Body of pancreas (tissue), 4 donors: ENCODE data around the gene FRMPD4. TPM values are rescaled to one million over a fixed set of nuclear protein-coding genes. Genes with fewer than 3 reads are reported as not detected.

Experiments used
- ATAC-seq: fragments of 150-250 bp; one replicate; pipeline ENCODE4 v1.9.1; 2016
- DNase-seq, 4 donors: peaks; one replicate each; pipeline ENCODE4 v3.0.0-alpha.2; 2019
- H3K27ac ChIP-seq, 4 donors: fragments of 200-600 bp; sonication (generic); 1 replicate in 3 of 4; 2 replicates in 1 of 4; pipeline versions ENCODE4 v1.5.1 to v1.6.1; 2016 to 2019; ENCODE audit warnings: mild to moderate bottlenecking in 1 of 4, mixed read lengths in 1 of 4, moderate library complexity in 1 of 4
- H3K27me3 ChIP-seq, 2 donors: fragments of 200-600 bp; sonication (generic); one replicate each; pipeline ENCODE4 v1.6.0; 2016; ENCODE audit warnings: mild to moderate bottlenecking in 1 of 2
- H3K36me3 ChIP-seq, 2 donors: fragments of 200-600 bp; sonication (generic); replicated peaks in 1 of 2; 2 replicates each; pipeline ENCODE4 v1.5.1; 2016; ENCODE audit warnings: low read depth in 2 of 2; ENCODE audit not compliant: insufficient read depth in 1 of 2
- H3K4me1 ChIP-seq: fragments of 200-600 bp; sonication (generic); one replicate; pipeline ENCODE4 v1.6.0; 2016
- H3K4me3 ChIP-seq, 2 donors: fragments of 200-600 bp; sonication (generic); 1 replicate in 1 of 2; 2 replicates in 1 of 2; pipeline ENCODE4 v1.5.1; 2016 to 2019
- H3K9me3 ChIP-seq, 3 donors: fragments of 200-600 bp; sonication (generic); 1 replicate in 2 of 3; 2 replicates in 1 of 3; pipeline ENCODE4 v1.5.1; 2016
- POLR2A ChIP-seq, 3 donors: fragments of 450-650 bp; IDR thresholded peaks; one replicate each; pipeline ENCODE4 v1.6.1; 2016; ENCODE audit warnings: antibody characterized with exemption in 3 of 3, mild to moderate bottlenecking in 2 of 3
- WGBS, 2 donors: methylation state at CpG; one replicate each; pipeline ENCODE4 v1.1.5; 2017; 5-methylcytosine and 5-hydroxymethylcytosine counted together
- intact Hi-C: fragments of 100-400 bp; cut with DNase I; formaldehyde crosslinking; loops from one replicate; pipeline ENCODE4 v1.15.1; 2023
- total RNA-seq, 2 donors: library from RNA; depleted of rRNA; stranded (reverse); fragments of >200 nt; gene quantifications; one replicate each; pipeline ENCODE4 v1.1.0, GENCODE V29; 2016
- TF ChIP-seq, protein P1 (sequence below), 7 experiments: fragments of 450-650 bp in 4 of 7; fragments of 200-600 bp in 3 of 7; sonication (generic) in 3 of 7; IDR thresholded peaks; one replicate each; pipeline ENCODE4 v1.5.1; 2016 to 2019; ENCODE audit warnings: antibody characterized with exemption in 7 of 7

FRMPD4 gene
- total RNA-seq, 2 donors from 2014 or later: 0.26 TPM; not detected in 1

GRCh38 chrX:12615061-12615460 is 476.8 kb downstream of the FRMPD4 start:
- no peak overlapping the region for H3K27ac ChIP-seq
- DNase-seq: no peak
- H3K9me3 ChIP-seq: no peaks in the 10 kb centered on the region
- no peaks in the 10 kb centered on the region for H3K4me1 ChIP-seq
- no peak for TF ChIP-seq POLR2A (IDR thresholded peaks at IDR 0.05)
- TF ChIP-seq, protein P1, sequence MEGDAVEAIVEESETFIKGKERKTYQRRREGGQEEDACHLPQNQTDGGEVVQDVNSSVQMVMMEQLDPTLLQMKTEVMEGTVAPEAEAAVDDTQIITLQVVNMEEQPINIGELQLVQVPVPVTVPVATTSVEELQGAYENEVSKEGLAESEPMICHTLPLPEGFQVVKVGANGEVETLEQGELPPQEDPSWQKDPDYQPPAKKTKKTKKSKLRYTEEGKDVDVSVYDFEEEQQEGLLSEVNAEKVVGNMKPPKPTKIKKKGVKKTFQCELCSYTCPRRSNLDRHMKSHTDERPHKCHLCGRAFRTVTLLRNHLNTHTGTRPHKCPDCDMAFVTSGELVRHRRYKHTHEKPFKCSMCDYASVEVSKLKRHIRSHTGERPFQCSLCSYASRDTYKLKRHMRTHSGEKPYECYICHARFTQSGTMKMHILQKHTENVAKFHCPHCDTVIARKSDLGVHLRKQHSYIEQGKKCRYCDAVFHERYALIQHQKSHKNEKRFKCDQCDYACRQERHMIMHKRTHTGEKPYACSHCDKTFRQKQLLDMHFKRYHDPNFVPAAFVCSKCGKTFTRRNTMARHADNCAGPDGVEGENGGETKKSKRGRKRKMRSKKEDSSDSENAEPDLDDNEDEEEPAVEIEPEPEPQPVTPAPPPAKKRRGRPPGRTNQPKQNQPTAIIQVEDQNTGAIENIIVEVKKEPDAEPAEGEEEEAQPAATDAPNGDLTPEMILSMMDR (IDR thresholded peaks at IDR 0.05): no peak
- intact Hi-C loops: no loop called here
- ATAC-seq: no peak
- no peaks in the 10 kb centered on the region for H3K27me3 ChIP-seq
- no peak overlapping the region for H3K4me3 ChIP-seq
- no peaks in the 10 kb centered on the region for H3K36me3 ChIP-seq

DNA sequence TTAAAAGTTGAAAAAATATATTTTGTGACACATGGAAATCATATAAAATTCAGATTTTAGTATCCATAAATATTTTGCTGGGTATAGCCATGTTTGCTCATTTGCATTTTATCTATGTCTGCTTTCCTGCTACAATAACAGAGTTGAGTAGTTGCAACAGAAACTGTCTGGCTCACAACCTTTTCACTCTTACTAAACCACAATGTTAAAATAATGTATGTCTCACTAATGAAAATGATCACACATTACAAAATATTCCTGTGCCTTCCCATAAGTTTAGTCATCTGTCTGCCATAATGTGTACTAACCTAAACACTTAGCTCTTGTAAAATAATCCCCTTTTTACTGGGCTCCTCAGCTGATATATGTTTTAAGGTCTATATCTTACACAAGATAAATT is 479.0 kb downstream of the FRMPD4 start:
- TF ChIP-seq, protein P1 (IDR thresholded peaks at IDR 0.05): no peak
- TF ChIP-seq POLR2A (IDR thresholded peaks at IDR 0.05): no peak
- Histone ChIP-seq H3K4me1 (no peaks in the 10 kb centered on the region), H3K4me3 (no peak overlapping the region), H3K27me3 (no peaks in the 10 kb centered on the region), H3K36me3 (no peaks in the 10 kb centered on the region), H3K9me3 (no peaks in the 10 kb centered on the region), H3K27ac (no peak overlapping the region)
- DNase-seq (no peak), ATAC-seq (no peak)
- intact Hi-C loops: no loop called here

DNA sequence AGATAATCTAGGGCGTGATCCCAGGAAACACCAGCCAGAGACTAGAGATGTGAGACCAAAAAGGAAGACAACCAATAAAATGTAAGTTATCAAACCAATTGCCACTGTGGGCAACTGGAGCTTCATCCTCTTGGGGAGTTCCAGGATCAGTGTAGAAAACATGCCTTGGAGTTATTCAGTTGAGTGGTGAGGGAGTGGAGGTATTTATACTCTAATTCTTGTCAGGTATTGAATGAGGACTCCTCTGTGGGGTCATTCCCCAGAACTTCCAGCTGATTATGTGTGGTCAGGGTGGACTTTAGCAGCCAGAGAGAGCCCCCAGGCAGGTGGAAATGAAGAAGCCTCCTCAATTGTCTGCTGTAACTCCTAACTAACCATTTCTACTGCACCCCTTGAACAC is 509.0 kb downstream of the FRMPD4 start:
- WGBS, 2 donors: 85 to 93% methylated on average over 1 of the region's 1 CpG
- no peak for TF ChIP-seq POLR2A (IDR thresholded peaks at IDR 0.05)
- TF ChIP-seq, protein P1 (IDR thresholded peaks at IDR 0.05): no peak
- Histone ChIP-seq H3K9me3 (no peaks in the 10 kb centered on the region), H3K36me3 (no peaks in the 10 kb centered on the region), H3K27me3 (no peaks in the 10 kb centered on the region), H3K4me3 (no peak overlapping the region), H3K4me1 (no peaks in the 10 kb centered on the region), H3K27ac (no peak overlapping the region)
- DNase-seq: no peak
- ATAC-seq: no peak
- intact Hi-C loops: no loop called here

- Histone ChIP-seq H3K4me3 (no peak overlapping the region), H3K4me1 (no peaks in the 10 kb centered on the region), H3K9me3 (no peaks in the 10 kb centered on the region), H3K27ac (no peak overlapping the region), H3K27me3 (no peaks in the 10 kb centered on the region), H3K36me3 (no peaks in the 10 kb centered on the region)
- ATAC-seq (no peak), DNase-seq (no peak)
- no peak for TF ChIP-seq POLR2A (IDR thresholded peaks at IDR 0.05)
- TF ChIP-seq, protein P1 (IDR thresholded peaks at IDR 0.05): no peak
- intact Hi-C loops: no loop called here
- 77 to 90% methylated on average over 3 to 5 of the region's 5 CpGs for WGBS, 2 donors
These were observed 510.7 kb downstream of the FRMPD4 start for GRCh38 chrX:12648995-12649394.

DNA sequence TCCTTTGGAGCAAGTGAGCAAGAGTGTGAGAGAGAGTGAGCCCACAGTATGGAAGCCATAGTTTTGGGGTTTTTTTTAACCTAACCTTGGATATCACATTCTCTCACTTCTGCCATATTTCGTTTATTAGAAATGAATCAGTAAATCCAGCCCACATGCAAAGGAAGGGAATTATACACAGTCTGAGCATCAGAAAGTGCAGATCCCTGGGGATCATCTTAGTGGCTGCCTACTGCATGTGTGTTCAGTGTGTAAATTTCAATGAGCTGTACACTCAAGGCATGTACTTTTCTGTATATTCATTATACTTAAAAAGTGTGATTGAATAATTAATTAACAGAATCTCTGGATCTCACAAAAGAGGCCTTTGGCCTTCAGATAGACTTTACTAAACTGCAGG is 519.2 kb downstream of the FRMPD4 start:
- 56 to 60% methylated on average over 1 of the region's 1 CpG for WGBS, 2 donors
- no peaks in the 10 kb centered on the region for H3K27me3 ChIP-seq
- intact Hi-C loops: no loop called here
- DNase-seq (no peak), ATAC-seq (no peak)
- no peak overlapping the region for H3K27ac ChIP-seq
- TF ChIP-seq, protein P1 (IDR thresholded peaks at IDR 0.05): no peak
- no peak for TF ChIP-seq POLR2A (IDR thresholded peaks at IDR 0.05)
- H3K4me3 ChIP-seq: no peak overlapping the region
- H3K36me3 ChIP-seq: no peaks in the 10 kb centered on the region
- no peaks in the 10 kb centered on the region for H3K4me1 ChIP-seq
- H3K9me3 ChIP-seq: no peaks in the 10 kb centered on the region
